Right lobe of liver (tissue), 6 donors: ENCODE data around the gene ARHGAP12. TPM values are rescaled to one million over a fixed set of nuclear protein-coding genes. Genes with fewer than 3 reads are reported as not detected.

ENCODE experiments used
- ATAC-seq, 4 donors: fragments of 200-7000 bp; cut with Tn5 transposase; one replicate each; pipeline ENCODE4 v1.9.1; 2020; ENCODE audit warnings: mild to moderate bottlenecking in 4 of 4, moderate library complexity in 4 of 4
- DNase-seq, 3 donors: peaks; one replicate each; pipeline ENCODE4 v3.0.0-alpha.2; 2020
- H3K27ac ChIP-seq, 3 donors: fragments of 200-600 bp; one replicate each; pipeline ENCODE4 v1.8.0; 2022
- H3K27me3 ChIP-seq, 2 donors: fragments of 200-600 bp; one replicate each; pipeline ENCODE4 v1.8.0; 2022
- H3K36me3 ChIP-seq, 4 donors: fragments of 200-600 bp; sonication (generic) in 1 of 4; one replicate each; pipeline versions ENCODE4 v1.5.1 to v1.8.0; 2017 to 2022; ENCODE audit warnings: control low read depth in 1 of 4
- H3K4me1 ChIP-seq, 4 donors: fragments of 200-600 bp; sonication (generic) in 1 of 4; one replicate each; pipeline versions ENCODE4 v1.5.1 to v1.8.0; 2017 to 2022; ENCODE audit warnings: control low read depth in 1 of 4
- H3K4me3 ChIP-seq, 3 donors: fragments of 200-600 bp; one replicate each; pipeline ENCODE4 v1.8.0; 2022
- H3K9me3 ChIP-seq, 4 donors: fragments of 200-600 bp; sonication (generic) in 1 of 4; one replicate each; pipeline versions ENCODE4 v1.5.1 to v1.8.0; 2017 to 2022; ENCODE audit warnings: control low read depth in 1 of 4
- CTCF ChIP-seq, 4 donors: fragments of 200-600 bp in 3 of 4; fragments of 450-650 bp in 1 of 4; IDR thresholded peaks; one replicate each; pipeline versions ENCODE4 v1.5.1 to v1.8.0; 2016 to 2022; ENCODE audit warnings: antibody characterized with exemption in 4 of 4, mild to moderate bottlenecking in 2 of 4
- POLR2A ChIP-seq: fragments of 450-650 bp; IDR thresholded peaks from one replicate; pipeline ENCODE4 v1.6.1; 2017; ENCODE audit warnings: antibody characterized with exemption, mild to moderate bottlenecking
- WGBS: methylation state at CpG from one replicate; pipeline ENCODE4 v1.1.6; 2018; ENCODE audit warnings: low coverage, low lambda C conversion rate; ENCODE audit not compliant: insufficient coverage; ENCODE audit errors: missing lambda C conversion rate; 5-methylcytosine and 5-hydroxymethylcytosine counted together
- intact Hi-C, 2 donors: fragments of 100-400 bp; cut with DNase I; formaldehyde crosslinking; loops; one replicate each; pipeline versions ENCODE4 v1.11.2 to v1.14.1; 2022
- total RNA-seq, 6 experiments: library from RNA; depleted of rRNA in 2 of 6; stranded (reverse); fragments of >200 nt in 2 of 6; fragmentation: NEBNext Ultra II Directional in 3 of 6; extraction: Animal tissue kit (Norgen Biotek cat#: 25700) in 3 of 6; gene quantifications; one replicate each; pipeline versions ENCODE4 v1.1.0 to v1.2.4, GENCODE V29; 2016 to 2023
- donor health status: DM: no; HTN: yes; CAD: no.
- donor health status: DM: no; HTN: no; CAD: no.
- donor health status: DM: no; HTN: no; CAD: no.
- donor health status: DM: no; HTN: yes; CAD: no.
- donor health status: DM: no; HTN: yes; CAD: no.

Gene ARHGAP12
- total RNA-seq, 6 experiments from 2014 or later, result 12.1 to 24.8 (median 17.6) TPM

GRCh38 chr10:31949266-31949665 is 20.6 kb upstream of the ARHGAP12 start:
- WGBS, result 67% methylated on average over 3 of the region's 3 CpGs
- no peaks in the 10 kb centered on the region for H3K27me3 ChIP-seq
- H3K9me3 ChIP-seq, result no peaks in the 10 kb centered on the region
- no peaks in the 10 kb centered on the region for H3K4me1 ChIP-seq
- ATAC-seq (peak in 1 of 4 donors; percentile 54), DNase-seq (no peak)
- H3K27ac ChIP-seq, result no peak overlapping the region
- TF ChIP-seq CTCF (IDR thresholded peaks at IDR 0.05) (no peak), POLR2A (no peak)
- intact Hi-C loops, result no loop called here
- H3K4me3 ChIP-seq, result no peak overlapping the region
- no peaks in the 10 kb centered on the region for H3K36me3 ChIP-seq

- TF ChIP-seq CTCF (IDR thresholded peaks at IDR 0.05) (no peak), POLR2A (no peak)
- DNase-seq, result no peak
- intact Hi-C loops, result no loop called here
- WGBS, result 58% methylated on average over 7 of the region's 7 CpGs
- no peaks in the 10 kb centered on the region for H3K36me3 ChIP-seq
- H3K27ac ChIP-seq, result no peak overlapping the region
- ATAC-seq, result no peak
- peaks cover 0 to 7% (median 0%) of the 10 kb centered on the region in 4 donors for H3K4me1 ChIP-seq
- H3K27me3 ChIP-seq, result no peaks in the 10 kb centered on the region
- no peak overlapping the region for H3K4me3 ChIP-seq
- H3K9me3 ChIP-seq, result no peaks in the 10 kb centered on the region
Observed at GRCh38 chr10:31948021-31948420, 19.4 kb upstream of the ARHGAP12 start.

DNA sequence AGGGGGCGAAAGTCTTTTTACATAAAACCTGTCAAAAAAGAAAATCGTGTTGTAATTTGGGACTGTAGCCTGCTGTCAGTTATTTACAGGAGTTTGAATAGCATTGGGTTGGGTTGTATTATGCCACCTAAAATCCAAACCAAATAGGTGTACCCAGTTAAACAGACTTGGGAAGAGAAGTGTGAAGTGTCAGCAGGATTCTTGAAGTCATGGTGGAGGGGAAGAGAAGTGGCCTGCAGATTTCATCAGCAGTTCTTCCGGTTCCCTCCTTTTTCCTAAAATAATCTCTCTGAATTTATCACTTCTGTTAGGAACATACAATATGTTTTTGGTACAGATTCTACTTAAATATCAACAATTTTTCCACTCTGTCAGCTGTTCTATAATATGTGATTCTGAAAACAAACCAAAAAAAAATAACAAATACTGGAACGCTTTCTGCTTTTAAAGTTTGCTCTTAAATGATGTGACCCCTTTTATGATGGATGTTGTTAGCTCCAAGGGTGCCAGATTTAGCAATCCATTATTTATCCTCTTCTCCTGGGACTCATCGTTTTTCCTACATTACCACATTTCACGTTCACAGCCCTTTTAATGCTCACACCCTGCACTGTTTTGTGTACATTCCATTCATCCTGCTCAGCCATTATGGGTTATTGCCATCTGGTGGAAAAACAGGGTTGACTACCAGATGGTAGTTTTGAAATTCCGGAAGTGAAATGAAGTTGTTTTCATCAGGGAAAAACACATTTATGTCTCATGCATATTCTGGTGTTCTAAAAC is 18.7 kb upstream of the ARHGAP12 start:
- Histone ChIP-seq H3K36me3 (no peaks in the 10 kb centered on the region), H3K4me3 (no peak overlapping the region), H3K9me3 (no peaks in the 10 kb centered on the region), H3K4me1 (peaks cover 0 to 12% (median 0%) of the 10 kb centered on the region in 4 donors), H3K27ac (peak overlapping the region in 1 of 3 donors; percentile 11), H3K27me3 (no peaks in the 10 kb centered on the region)
- 39% methylated on average over 7 of the region's 7 CpGs for WGBS
- TF ChIP-seq CTCF (IDR thresholded peaks at IDR 0.05) (peak; percentile 56 to 81 (median 68)), POLR2A (no peak)
- DNase-seq (no peak), ATAC-seq (peak; percentile 79 to 92 (median 87))
- intact Hi-C loops, result no loop called here

DNA sequence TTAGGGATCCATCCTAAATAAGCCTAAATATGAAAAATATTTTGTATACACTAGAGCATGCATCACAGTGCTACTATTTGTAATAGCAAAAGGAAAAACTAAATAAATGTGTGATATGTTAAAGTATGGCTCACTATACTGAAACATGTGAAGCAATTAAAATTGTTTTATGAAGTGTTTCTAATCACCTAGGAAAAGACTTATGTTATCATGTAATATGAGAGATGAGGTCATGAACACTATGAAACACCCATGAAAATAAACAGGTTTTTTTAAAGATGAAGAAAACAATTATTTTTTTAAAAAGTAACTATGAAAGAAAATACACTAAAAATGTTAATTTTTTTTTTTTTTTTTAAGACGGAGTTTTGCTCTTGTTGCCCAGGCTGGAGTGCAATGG is 16.8 kb upstream of the ARHGAP12 start:
- peaks cover 0 to 21% (median 6%) of the 10 kb centered on the region in 4 donors for H3K4me1 ChIP-seq
- H3K27ac ChIP-seq, result no peak overlapping the region
- intact Hi-C loops, result no loop called here
- 33% methylated on average over 1 of the region's 1 CpG for WGBS
- no peaks in the 10 kb centered on the region for H3K27me3 ChIP-seq
- H3K4me3 ChIP-seq, result no peak overlapping the region
- H3K9me3 ChIP-seq, result no peaks in the 10 kb centered on the region
- H3K36me3 ChIP-seq, result no peaks in the 10 kb centered on the region
- DNase-seq (no peak), ATAC-seq (no peak)
- no peak for TF ChIP-seq CTCF (IDR thresholded peaks at IDR 0.05)
- TF ChIP-seq POLR2A, result no peak
